SU-DHL-6 (cell line): ENCODE results near the gene PTMS.

Source experiments
- CTCF ChIP-seq: fragments of 200-600 bp; sonication (generic); IDR thresholded peaks from one replicate; pipeline ENCODE4 v1.5.1; 2017; ENCODE audit warnings: antibody characterized with exemption, mild to moderate bottlenecking, low read length, moderate library complexity; ENCODE audit not compliant: insufficient read depth, poor library complexity, severe bottlenecking
- EZH2phosphoT487 ChIP-seq: fragments of 200-600 bp; sonication (generic), shearing (Covaris generic); conservative IDR thresholded peaks from 2 replicates; pipeline ENCODE4 v1.6.1; 2018; ENCODE audit warnings: mild to moderate bottlenecking, antibody characterized with exemption, low read length, moderate library complexity, mixed read lengths

- TF ChIP-seq EZH2phosphoT487 (no peak), CTCF (no peak)
Measured at GRCh38 chr12:6773590-6774351, 7.6 kb downstream of the PTMS start.
